Bronchial smooth muscle cell (primary cell): Measurements from ENCODE around the gene CIBAR2. TPM values are rescaled to one million over a fixed set of nuclear protein-coding genes. Genes with fewer than 3 reads are reported as not detected.

Experiments
- total RNA-seq: library from RNA; depleted of rRNA; stranded (reverse); fragments of >200 nt; gene quantifications from 2 replicates; pipeline ENCODE4 v1.2.1, GENCODE V29; 2014

CIBAR2 gene
- total RNA-seq: not detected in 2 replicates

GRCh38 chr16:85112364-85112763 is at the start of gene CIBAR2:
Gene CIBAR2 (minus strand): TSS chr16:85112472. CDS start chr16:85112352, 120 bp downstream.

Other genes with a start within 250 kb of the CIBAR2 start
- 68.6 and 114 TPM in 2 replicates for gene ZDHHC7, start 100.9 kb downstream of the CIBAR2 start, total RNA-seq
- gene KIAA0513, start 84.7 kb downstream of the CIBAR2 start, total RNA-seq: 26.3 and 48.2 TPM in 2 replicates